Measurements from ENCODE around the gene AK5. TPM values are rescaled to one million over a fixed set of nuclear protein-coding genes. Genes with fewer than 3 reads are reported as not detected.

AK5 gene
- total RNA-seq, 2 experiments from 2014 or later = 1.6 to 2.2 TPM

DNA sequence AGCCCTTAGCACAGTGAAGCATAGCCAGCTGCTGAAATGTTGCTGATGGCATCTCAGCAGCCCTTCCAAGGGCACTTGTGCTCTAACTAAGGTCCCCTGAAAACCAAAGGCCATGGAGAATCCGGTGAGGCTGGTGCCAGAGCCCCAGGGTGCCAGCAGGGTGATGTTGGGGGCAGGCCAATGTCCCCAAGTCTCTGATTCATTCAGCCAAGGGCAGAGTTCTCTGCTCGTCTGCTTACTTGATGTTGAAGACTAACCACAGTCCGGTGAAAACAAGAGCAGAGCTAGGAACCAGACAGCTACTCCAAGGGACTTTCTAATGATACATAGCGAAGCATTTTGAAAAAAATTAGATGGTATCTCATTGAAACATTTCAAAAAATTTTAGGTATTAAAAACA lies 250.8 kb downstream of the AK5 start:
- Mint-ChIP-seq H3K27me3 (no peaks in the 10 kb centered on the region), H3K9me3 (no peaks in the 10 kb centered on the region), H3K4me1 (ENCODE audit: low read depth) (peaks cover 4% of the 10 kb centered on the region), H3K4me3 (no peak overlapping the region), H3K36me3 (no peaks in the 10 kb centered on the region), H3K27ac (no peak overlapping the region)
- ChIA-PET CTCF (interaction anchor here (0.8 to 2.0 kb wide), 8 partner anchors 11 to 385 kb away, joined by 3 to 22 read pairs (median 4); partner anchors contain the start of gene ZZZ3), POLR2A (no interaction called here)
- intact Hi-C loops (cut with micrococcal nuclease) = loop anchor here (1.0 to 10.0 kb wide), 4 partner anchors 248 to 1378 kb away; partner anchors contain the start of gene AK5
- DNase-seq = no peak

DNA sequence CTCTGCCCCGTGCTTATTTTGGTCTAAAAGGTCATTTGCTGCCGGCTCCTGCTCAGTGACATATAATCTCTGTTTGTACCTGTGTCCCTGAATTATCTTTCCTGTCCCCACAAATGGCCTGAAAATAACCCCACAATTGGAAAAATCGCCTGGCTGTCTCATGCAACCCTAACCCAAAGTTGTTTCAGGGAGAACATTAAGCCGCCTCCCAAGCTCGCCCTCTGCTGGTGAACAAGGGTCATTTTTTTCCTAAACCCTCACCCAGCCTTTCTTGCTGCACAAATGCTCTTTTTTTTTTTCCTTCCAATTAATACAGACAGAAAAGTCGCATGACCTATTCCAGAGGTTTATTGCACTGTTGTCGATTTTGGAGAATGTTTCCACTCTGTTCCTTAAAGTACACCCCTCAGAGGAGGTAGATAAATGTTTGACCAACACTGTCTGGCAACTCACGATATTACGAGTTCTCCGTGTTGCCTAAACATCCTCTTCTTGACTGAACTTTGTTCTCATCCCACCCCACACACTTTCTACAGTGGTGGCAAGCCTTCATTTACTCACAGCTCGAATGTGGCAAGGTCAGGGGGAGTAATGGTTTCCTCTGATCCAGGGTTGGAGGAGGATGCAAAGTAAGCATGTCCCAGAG lies 252.0 kb downstream of the AK5 start:
- Mint-ChIP-seq H3K27ac (no peak overlapping the region), H3K36me3 (no peaks in the 10 kb centered on the region), H3K4me3 (no peak overlapping the region), H3K27me3 (no peaks in the 10 kb centered on the region), H3K4me1 (ENCODE audit: low read depth) (peaks cover 4% of the 10 kb centered on the region), H3K9me3 (no peaks in the 10 kb centered on the region)
- ChIA-PET POLR2A (interaction anchor here (0.6 kb wide), 1 partner anchor 23 kb away, joined by 3 read pairs; no protein-coding TSS in a partner anchor), CTCF (interaction anchor here (0.6 to 1.9 kb wide), 22 partner anchors 10 to 496 kb away, joined by 3 to 22 read pairs (median 4); partner anchors contain the start of genes AK5 and ZZZ3)
- peak; percentile 66 for DNase-seq
- intact Hi-C loops (cut with micrococcal nuclease) = loop anchor here (1.0 to 10.0 kb wide), 4 partner anchors 249 to 1379 kb away; partner anchors contain the start of gene AK5

DNA sequence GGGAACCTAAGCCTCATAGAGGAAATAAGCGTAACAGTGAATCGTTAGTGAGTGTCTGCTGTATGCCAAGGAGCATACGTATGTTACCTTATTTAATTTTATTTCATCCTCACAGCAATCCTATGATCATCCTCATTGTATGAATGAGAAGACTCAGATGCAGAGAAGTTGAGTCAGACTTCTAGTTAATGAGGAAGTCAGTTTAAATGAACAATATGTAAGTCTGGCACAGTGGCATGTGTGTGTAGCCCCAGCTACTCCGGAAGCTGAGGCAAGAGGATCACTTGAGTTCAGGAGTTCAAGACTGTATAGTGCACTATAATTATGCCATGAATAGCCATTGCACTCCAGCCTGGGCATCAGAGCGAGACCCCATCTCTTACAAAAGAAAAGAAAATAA lies 252.6 kb downstream of the AK5 start:
- Mint-ChIP-seq H3K27me3 (no peaks in the 10 kb centered on the region), H3K4me1 (ENCODE audit: low read depth) (peaks cover 4% of the 10 kb centered on the region), H3K4me3 (no peak overlapping the region), H3K27ac (no peak overlapping the region), H3K9me3 (no peaks in the 10 kb centered on the region), H3K36me3 (no peaks in the 10 kb centered on the region)
- CTCF ChIA-PET = interaction anchor here (1.1 kb wide), 1 partner anchor 445 kb away, joined by 3 read pairs; no protein-coding TSS in a partner anchor
- no peak for DNase-seq
- POLR2A ChIA-PET = no interaction called here
- intact Hi-C loops (cut with micrococcal nuclease) = loop anchor here (10.0 kb wide), 1 partner anchor 250 kb away; the partner anchor contains the start of gene AK5

DNA sequence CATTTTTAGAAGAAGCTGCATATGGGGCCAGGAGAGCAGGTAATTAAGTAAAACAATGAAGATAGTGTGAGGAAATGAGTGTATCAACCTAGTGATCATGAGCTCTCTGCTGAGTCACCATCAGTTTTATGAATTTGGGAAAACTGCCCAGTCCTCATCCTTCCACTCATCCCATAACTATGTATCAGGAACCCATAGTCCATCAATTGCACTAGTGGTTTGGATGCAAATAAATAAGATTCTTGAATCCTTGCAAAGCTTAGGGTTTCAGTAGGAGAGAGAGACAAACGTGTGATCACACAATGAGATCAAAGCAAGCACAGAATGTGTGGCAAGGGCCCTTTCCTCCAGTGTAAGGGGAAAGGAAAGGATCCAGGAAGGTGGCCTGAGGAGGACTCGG lies 255.0 kb downstream of the AK5 start:
- Mint-ChIP-seq H3K4me3 (no peak overlapping the region), H3K9me3 (no peaks in the 10 kb centered on the region), H3K36me3 (no peaks in the 10 kb centered on the region), H3K27ac (no peak overlapping the region), H3K4me1 (ENCODE audit: low read depth) (peaks cover 4% of the 10 kb centered on the region), H3K27me3 (no peaks in the 10 kb centered on the region)
- ChIA-PET POLR2A (interaction anchor here (0.6 kb wide), 1 partner anchor 359 kb away, joined by 3 read pairs; no protein-coding TSS in a partner anchor), CTCF (no interaction called here)
- no peak for DNase-seq
- intact Hi-C loops (cut with micrococcal nuclease) = loop anchor here (10.0 kb wide), 1 partner anchor 252 kb away; the partner anchor contains the start of gene AK5

DNA sequence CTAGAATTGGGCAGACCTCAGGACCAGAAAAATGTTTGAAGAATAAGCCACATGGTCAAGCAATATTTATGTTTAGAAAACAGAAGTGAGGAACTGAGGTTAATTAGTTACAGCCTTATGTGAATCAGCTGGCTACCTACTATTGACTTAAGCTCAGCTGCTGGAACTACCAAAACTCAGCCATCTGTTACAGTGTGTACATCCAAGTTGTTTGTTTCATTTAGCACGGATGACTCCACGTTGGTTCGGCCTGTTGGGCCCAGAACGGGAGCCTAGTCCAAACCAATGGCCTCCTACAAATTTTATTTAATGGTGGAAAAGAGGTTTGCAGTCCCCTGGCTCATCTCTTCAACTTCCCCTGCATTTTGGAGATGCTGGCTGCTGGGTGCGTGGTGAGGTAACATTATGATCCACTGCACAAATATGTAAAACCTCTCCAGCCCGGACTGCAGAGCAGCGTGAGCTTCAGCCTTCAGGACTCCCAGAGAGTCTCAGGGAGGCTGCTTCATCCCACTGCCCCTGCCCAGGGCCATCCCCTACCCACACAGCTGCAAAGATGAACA lies 257.2 kb downstream of the AK5 start:
- Mint-ChIP-seq H3K36me3 (no peaks in the 10 kb centered on the region), H3K9me3 (no peaks in the 10 kb centered on the region), H3K4me3 (no peak overlapping the region), H3K27me3 (no peaks in the 10 kb centered on the region), H3K4me1 (ENCODE audit: low read depth) (no peaks in the 10 kb centered on the region), H3K27ac (no peak overlapping the region)
- intact Hi-C loops (cut with micrococcal nuclease) = loop anchor here (10.0 kb wide), 1 partner anchor 254 kb away; the partner anchor contains the start of gene AK5
- ChIA-PET POLR2A (no interaction called here), CTCF (interaction anchor here (0.6 kb wide), 1 partner anchor 38 kb away, joined by 3 read pairs; no protein-coding TSS in a partner anchor)
- DNase-seq = no peak

DNA sequence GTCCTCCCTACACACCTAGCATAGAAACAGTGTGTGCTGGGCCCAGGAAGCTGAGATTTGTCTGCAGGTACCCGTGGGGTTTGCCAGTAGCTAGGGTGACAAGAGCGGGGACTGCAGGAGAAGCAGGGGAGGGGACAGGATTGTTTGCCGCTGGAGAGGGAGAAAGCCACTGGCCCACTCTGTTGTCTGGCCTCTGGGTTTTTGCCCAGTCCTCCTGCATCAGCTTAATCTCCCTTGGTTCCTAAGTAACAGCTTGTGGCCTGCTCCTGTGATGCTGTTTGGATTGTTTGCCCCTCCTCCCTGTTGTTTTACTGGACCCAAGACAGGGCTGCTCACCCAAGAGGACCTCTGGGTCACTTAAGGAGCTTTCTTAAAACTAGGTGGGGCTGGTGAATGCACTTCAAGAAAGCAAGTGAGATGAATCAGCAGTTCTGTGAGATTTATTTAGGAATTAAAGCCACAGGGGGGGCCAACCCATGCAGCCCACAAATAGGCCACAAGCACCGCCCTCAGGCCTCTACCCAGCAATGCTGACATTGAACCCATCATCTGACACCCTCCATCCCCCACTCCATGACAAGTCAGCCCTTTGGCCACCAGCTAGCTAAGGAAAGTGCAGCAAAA lies 257.8 kb downstream of the AK5 start:
- Mint-ChIP-seq H3K9me3 (no peaks in the 10 kb centered on the region), H3K27ac (no peak overlapping the region), H3K36me3 (no peaks in the 10 kb centered on the region), H3K4me1 (ENCODE audit: low read depth) (no peaks in the 10 kb centered on the region), H3K27me3 (no peaks in the 10 kb centered on the region), H3K4me3 (no peak overlapping the region)
- intact Hi-C loops (cut with micrococcal nuclease) = loop anchor here (10.0 kb wide), 1 partner anchor 255 kb away; the partner anchor contains the start of gene AK5
- ChIA-PET CTCF (no interaction called here), POLR2A (no interaction called here)
- DNase-seq = no peak

DNA sequence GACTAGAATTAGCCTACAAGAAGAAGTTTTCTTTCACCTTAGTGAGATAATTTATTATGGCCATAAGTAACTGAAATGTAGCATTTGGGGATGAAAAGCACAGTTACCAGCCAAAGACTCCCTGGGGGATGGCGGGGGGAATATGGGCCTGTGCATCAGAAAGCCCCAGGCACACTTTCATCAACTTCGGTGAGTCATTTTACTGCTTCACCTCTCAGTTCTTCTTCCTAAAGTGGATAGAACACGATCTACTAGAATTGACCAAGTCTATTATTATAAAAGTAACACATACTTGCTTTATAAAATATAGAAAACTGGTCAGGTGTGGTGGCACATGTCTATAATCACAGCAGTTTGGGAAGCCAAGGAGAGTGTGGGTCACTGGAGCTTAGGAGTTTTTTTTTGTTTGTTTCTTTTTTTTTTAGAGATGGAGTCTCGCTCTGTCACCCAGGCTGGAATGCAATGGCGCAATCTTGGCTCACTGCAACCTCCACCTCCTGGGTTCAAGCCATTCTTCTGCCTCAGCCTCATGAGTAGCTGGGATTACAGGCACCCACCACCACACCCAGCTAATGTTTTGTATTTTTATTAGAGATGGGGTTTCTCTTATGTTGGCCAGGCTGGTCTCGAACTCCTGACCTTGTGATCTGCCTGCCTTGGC lies 258.8 kb downstream of the AK5 start:
- POLR2A ChIA-PET = no interaction called here
- Mint-ChIP-seq H3K27me3 (no peaks in the 10 kb centered on the region), H3K4me3 (no peak overlapping the region), H3K36me3 (no peaks in the 10 kb centered on the region), H3K4me1 (ENCODE audit: low read depth) (no peaks in the 10 kb centered on the region), H3K27ac (no peak overlapping the region), H3K9me3 (no peaks in the 10 kb centered on the region)
- intact Hi-C loops (cut with micrococcal nuclease) = no loop called here
- no peak for DNase-seq
- CTCF ChIA-PET = no interaction called here

DNA sequence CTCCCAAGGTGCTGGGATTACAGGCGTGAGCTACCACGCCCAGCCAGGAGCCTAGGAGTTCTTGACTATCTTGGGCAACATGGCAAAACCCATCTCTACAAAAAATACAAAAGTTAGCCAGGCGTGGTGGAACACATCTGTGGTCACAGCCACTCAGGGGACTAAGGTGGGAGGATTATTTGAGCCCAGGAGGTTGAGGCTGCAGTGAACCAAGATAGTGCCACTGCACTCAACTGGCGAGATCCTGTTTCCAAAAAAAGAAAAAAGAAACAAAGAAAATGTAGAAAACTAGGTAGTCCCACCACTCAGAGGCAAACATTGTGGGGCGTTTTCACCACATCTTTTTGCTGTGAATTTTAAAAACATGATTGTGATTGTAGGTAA lies 259.3 kb downstream of the AK5 start:
- no peak for DNase-seq
- no peak overlapping the region for H3K4me3 Mint-ChIP-seq
- no peaks in the 10 kb centered on the region for H3K27me3 Mint-ChIP-seq
- no peaks in the 10 kb centered on the region for H3K36me3 Mint-ChIP-seq
- intact Hi-C loops (cut with micrococcal nuclease) = no loop called here
- H3K27ac Mint-ChIP-seq = no peak overlapping the region
- no peaks in the 10 kb centered on the region for H3K4me1 Mint-ChIP-seq (ENCODE audit: low read depth)
- POLR2A ChIA-PET = no interaction called here
- no peaks in the 10 kb centered on the region for H3K9me3 Mint-ChIP-seq
- CTCF ChIA-PET = no interaction called here

DNA sequence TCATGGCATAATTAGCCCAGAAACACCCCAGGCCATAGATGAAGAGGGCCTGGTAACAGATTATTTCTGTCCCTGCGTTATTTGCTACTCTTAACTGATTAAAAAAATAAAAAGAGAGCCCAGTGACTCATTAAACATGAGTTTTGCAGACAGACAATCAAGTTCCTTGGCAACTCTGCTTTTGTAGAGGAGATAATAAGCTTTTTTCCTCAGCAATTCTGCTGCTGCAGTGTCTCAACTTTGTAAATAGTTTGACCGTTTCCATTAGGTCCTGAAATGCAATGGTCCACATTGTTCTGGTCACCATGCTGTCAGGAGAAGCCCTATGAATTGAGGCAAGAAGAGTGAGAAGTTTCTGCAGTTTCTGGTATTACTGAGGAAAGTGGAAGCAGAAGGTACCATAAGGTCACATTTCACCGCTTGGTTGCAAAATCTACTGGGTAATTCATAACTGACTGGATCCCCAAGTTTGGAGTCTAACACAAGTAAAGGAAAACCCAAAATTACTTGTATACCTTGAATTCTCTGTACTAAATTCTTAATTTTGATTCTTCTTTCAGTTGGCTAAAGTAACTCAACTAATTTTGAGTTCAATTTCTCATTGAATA lies 261.1 kb downstream of the AK5 start:
- intact Hi-C loops (cut with micrococcal nuclease) = no loop called here
- H3K27ac Mint-ChIP-seq = no peak overlapping the region
- H3K27me3 Mint-ChIP-seq = no peaks in the 10 kb centered on the region
- ChIA-PET CTCF (interaction anchor here (0.7 to 4.3 kb wide), 2 partner anchors 10 to 205 kb away, joined by 3 to 22 read pairs; no protein-coding TSS in a partner anchor), POLR2A (no interaction called here)
- no peak overlapping the region for H3K4me3 Mint-ChIP-seq
- H3K36me3 Mint-ChIP-seq = no peaks in the 10 kb centered on the region
- no peaks in the 10 kb centered on the region for H3K9me3 Mint-ChIP-seq
- no peak for DNase-seq
- no peaks in the 10 kb centered on the region for H3K4me1 Mint-ChIP-seq (ENCODE audit: low read depth)

DNA sequence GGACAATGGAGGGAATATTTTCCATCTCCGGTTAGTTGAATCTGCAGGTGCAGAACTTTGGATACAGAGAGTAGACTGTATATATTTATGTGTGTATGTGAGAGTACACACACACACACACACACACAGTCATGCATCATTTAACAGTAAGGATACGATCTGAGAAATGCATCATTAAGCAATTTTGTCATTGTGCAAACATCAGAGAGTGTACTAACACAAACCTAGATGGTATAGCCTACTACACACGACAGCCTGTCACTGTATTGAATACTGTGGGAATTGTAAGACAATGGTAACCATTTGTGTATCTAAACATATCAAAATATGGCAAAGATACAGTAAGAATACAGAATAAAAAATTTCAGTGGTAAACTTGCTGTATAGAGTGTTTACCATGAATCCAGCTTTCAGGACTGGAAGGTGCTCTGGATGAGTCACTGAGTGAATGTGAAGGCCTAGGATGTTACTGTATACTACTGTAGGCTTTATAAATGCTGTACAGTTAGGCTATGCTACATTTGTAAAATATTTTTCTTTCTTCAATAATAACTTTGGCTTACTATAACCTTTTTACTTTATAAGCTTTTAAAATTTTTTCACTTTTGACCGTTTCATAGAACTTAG lies 262.1 kb downstream of the AK5 start:
- no peaks in the 10 kb centered on the region for H3K4me1 Mint-ChIP-seq (ENCODE audit: low read depth)
- H3K36me3 Mint-ChIP-seq = no peaks in the 10 kb centered on the region
- CTCF ChIA-PET = interaction anchor here (4.3 kb wide), 1 partner anchor 11 kb away, joined by 22 read pairs; no protein-coding TSS in a partner anchor
- POLR2A ChIA-PET = no interaction called here
- no peak overlapping the region for H3K4me3 Mint-ChIP-seq
- intact Hi-C loops (cut with micrococcal nuclease) = no loop called here
- DNase-seq = no peak
- H3K9me3 Mint-ChIP-seq = no peaks in the 10 kb centered on the region
- no peak overlapping the region for H3K27ac Mint-ChIP-seq
- H3K27me3 Mint-ChIP-seq = no peaks in the 10 kb centered on the region

DNA sequence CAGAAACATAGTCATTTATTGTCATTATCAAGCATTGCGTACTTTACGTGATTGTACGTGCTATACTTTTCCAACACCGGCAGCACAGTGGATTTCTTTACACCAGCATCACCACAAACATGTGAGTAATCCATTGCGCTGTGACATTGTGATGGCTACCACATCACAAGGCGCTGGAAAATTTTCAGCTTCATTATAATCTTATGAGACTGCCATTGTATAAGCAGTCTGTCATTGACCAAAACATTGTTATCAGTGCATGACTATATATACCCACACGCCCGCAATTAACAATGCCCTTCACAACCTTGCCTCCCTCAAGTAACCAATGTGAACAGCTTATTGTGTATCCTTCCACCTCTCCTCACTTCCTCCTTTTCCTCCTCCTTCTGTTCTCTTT lies 263.0 kb downstream of the AK5 start:
- DNase-seq = no peak
- Mint-ChIP-seq H3K9me3 (no peaks in the 10 kb centered on the region), H3K27me3 (no peaks in the 10 kb centered on the region), H3K36me3 (no peaks in the 10 kb centered on the region), H3K4me3 (no peak overlapping the region), H3K27ac (no peak overlapping the region), H3K4me1 (ENCODE audit: low read depth) (no peaks in the 10 kb centered on the region)
- CTCF ChIA-PET = interaction anchor here (4.3 kb wide), 1 partner anchor 12 kb away, joined by 22 read pairs; no protein-coding TSS in a partner anchor
- POLR2A ChIA-PET = no interaction called here
- intact Hi-C loops (cut with micrococcal nuclease) = no loop called here
